Aorta (tissue), 5 donors: ENCODE measurements around the gene PTPRC. TPM values are rescaled to one million over a fixed set of nuclear protein-coding genes. Genes with fewer than 3 reads are reported as not detected.
A peak's percentile ranks its signal among the peaks of the same experiment; 100 is the strongest.

ENCODE experiments used
- ATAC-seq: fragments of 200-7000 bp; cut with Tn5 transposase; one replicate; pipeline ENCODE4 v1.9.1; 2022; ENCODE audit warnings: moderate library complexity; ENCODE audit not compliant: low FRiP score
- DNase-seq, 2 donors: peaks; one replicate each; pipeline ENCODE4 v3.0.0-alpha.2; 2020
- H3K27ac ChIP-seq, 2 donors: one replicate each; pipeline ENCODE4 v1.5.1; 2013; ENCODE audit warnings: low read length in 2 of 2, mild to moderate bottlenecking in 2 of 2, moderate library complexity in 2 of 2, control low read depth in 1 of 2, inconsistent platforms in 1 of 2, low read depth in 1 of 2
- H3K27me3 ChIP-seq, 2 donors: one replicate each; pipeline ENCODE4 v1.6.1; 2013; ENCODE audit warnings: control low read depth in 1 of 2, low read length in 1 of 2, mild to moderate bottlenecking in 1 of 2, moderate library complexity in 1 of 2; ENCODE audit not compliant: insufficient read depth in 2 of 2, control insufficient read depth in 1 of 2
- H3K36me3 ChIP-seq, 2 donors: one replicate each; pipeline ENCODE4 v1.6.1; 2013; ENCODE audit warnings: control low read depth in 1 of 2, low read length in 1 of 2, mild to moderate bottlenecking in 1 of 2; ENCODE audit not compliant: insufficient read depth in 2 of 2, control insufficient read depth in 1 of 2
- H3K4me1 ChIP-seq, 2 donors: one replicate each; pipeline ENCODE4 v1.6.1; 2013; ENCODE audit warnings: low read length in 2 of 2, control low read depth in 1 of 2, mild to moderate bottlenecking in 1 of 2, moderate library complexity in 1 of 2; ENCODE audit not compliant: insufficient read depth in 2 of 2, control insufficient read depth in 1 of 2
- H3K4me3 ChIP-seq, 2 donors: one replicate each; pipeline ENCODE4 v1.5.1; 2013; ENCODE audit warnings: low read length in 2 of 2, control low read depth in 1 of 2, mild to moderate bottlenecking in 1 of 2
- H3K9me3 ChIP-seq: one replicate; pipeline ENCODE4 v1.6.1; 2013; ENCODE audit warnings: mild to moderate bottlenecking, low read length; ENCODE audit not compliant: control insufficient read depth
- WGBS, 2 donors: extraction: QIAGEN DNeasy Blood & Tissue Kit; methylation state at CpG; one replicate each; pipeline ENCODE4 v1.1.7; 2013; 5-methylcytosine and 5-hydroxymethylcytosine counted together
- intact Hi-C, 2 donors: fragments of 100-400 bp; cut with DNase I; formaldehyde crosslinking; loops; one replicate each; pipeline versions ENCODE4 v1.14.2 to v1.15.0; 2022
- polyA plus RNA-seq, 2 donors: library from polyadenylated mRNA; stranded (reverse); fragments of 200-250 nt; gene quantifications; one replicate each; pipeline ENCODE4 v1.2.3, GENCODE V29; 2013
- total RNA-seq, 2 donors: library from RNA; stranded (reverse); fragmentation: NEBNext Ultra II Directional; extraction: Animal tissue kit (Norgen Biotek cat#: 25700); gene quantifications; one replicate each; pipeline ENCODE4 v1.2.1, GENCODE V29; 2021
- donor health status: healthy with polysubstance abuse.
- donor health status: Bipolar disorder and iron deficiency.
- donor health status: DM: no; HTN: no; CAD: no.
- donor health status: DM: no; HTN: no; CAD: no.
- donor health status: DM: yes; HTN: yes; CAD: no.

PTPRC gene
- total and polyA plus RNA-seq, 4 donors, result 1.4 to 89.9 (median 29.7) TPM

GRCh38 chr1:198775606-198776005 is 136.8 kb downstream of the PTPRC start:
- H3K4me1 ChIP-seq, result no peaks in the 10 kb centered on the region
- 74 to 75% methylated on average over 6 of the region's 6 CpGs for WGBS, 2 donors
- ATAC-seq (no peak), DNase-seq (no peak)
- intact Hi-C loops, result no loop called here
- no peaks in the 10 kb centered on the region for H3K27me3 ChIP-seq
- H3K9me3 ChIP-seq, result no peaks in the 10 kb centered on the region
- H3K27ac ChIP-seq, result no peak overlapping the region
- H3K36me3 ChIP-seq, result no peaks in the 10 kb centered on the region
- H3K4me3 ChIP-seq, result no peak overlapping the region

- Histone ChIP-seq H3K9me3 (no peaks in the 10 kb centered on the region), H3K27me3 (no peaks in the 10 kb centered on the region), H3K4me1 (no peaks in the 10 kb centered on the region), H3K27ac (no peak overlapping the region), H3K4me3 (no peak overlapping the region), H3K36me3 (no peaks in the 10 kb centered on the region)
- intact Hi-C loops, result no loop called here
- ATAC-seq (peak; percentile 78), DNase-seq (peak in 1 of 2 donors; percentile 72)
- 86 to 87% methylated on average over 4 of the region's 4 CpGs for WGBS, 2 donors
Observed at GRCh38 chr1:198776602-198777029, 137.8 kb downstream of the PTPRC start.

GRCh38 chr1:198778049-198778448 is 139.2 kb downstream of the PTPRC start:
- no peak overlapping the region for H3K27ac ChIP-seq
- DNase-seq, result peak; percentile 57 to 65
- no peaks in the 10 kb centered on the region for H3K27me3 ChIP-seq
- WGBS, 2 donors, result 71 to 79% methylated on average over 4 of the region's 4 CpGs
- no peaks in the 10 kb centered on the region for H3K4me1 ChIP-seq
- no peak for ATAC-seq
- peaks cover 2% of the 10 kb centered on the region for H3K9me3 ChIP-seq
- no peaks in the 10 kb centered on the region for H3K36me3 ChIP-seq
- intact Hi-C loops, result no loop called here
- H3K4me3 ChIP-seq, result no peak overlapping the region

- Histone ChIP-seq H3K27me3 (no peaks in the 10 kb centered on the region), H3K4me3 (no peak overlapping the region), H3K9me3 (peaks cover 2% of the 10 kb centered on the region), H3K36me3 (no peaks in the 10 kb centered on the region), H3K4me1 (no peaks in the 10 kb centered on the region), H3K27ac (no peak overlapping the region)
- no peak for DNase-seq
- no peak for ATAC-seq
- WGBS, 2 donors, result 64 to 72% methylated on average over 1 of the region's 1 CpG
- intact Hi-C loops, result no loop called here
Observed at GRCh38 chr1:198780376-198780775, 141.5 kb downstream of the PTPRC start.

GRCh38 chr1:198788561-198789064 is 149.8 kb downstream of the PTPRC start:
- intact Hi-C loops, result no loop called here
- ATAC-seq, result no peak

GRCh38 chr1:198793714-198794113 is 154.9 kb downstream of the PTPRC start:
- 75 to 90% methylated on average over 3 of the region's 3 CpGs for WGBS, 2 donors
- Histone ChIP-seq H3K4me3 (no peak overlapping the region), H3K27ac (no peak overlapping the region), H3K9me3 (peaks cover 2% of the 10 kb centered on the region), H3K4me1 (no peaks in the 10 kb centered on the region), H3K36me3 (no peaks in the 10 kb centered on the region), H3K27me3 (no peaks in the 10 kb centered on the region)
- intact Hi-C loops, result no loop called here
- no peak for DNase-seq
- no peak for ATAC-seq

More at GRCh38 chr1:198788561-198789064, 149.8 kb downstream of the PTPRC start:
- no peak overlapping the region for H3K4me3 ChIP-seq
- H3K27me3 ChIP-seq, result no peaks in the 10 kb centered on the region
- no peaks in the 10 kb centered on the region for H3K4me1 ChIP-seq
- H3K27ac ChIP-seq, result no peak overlapping the region
- H3K36me3 ChIP-seq, result no peaks in the 10 kb centered on the region
- DNase-seq, result no peak
- H3K9me3 ChIP-seq, result no peaks in the 10 kb centered on the region
- 53 to 56% methylated on average over 3 of the region's 3 CpGs for WGBS, 2 donors

GRCh38 chr1:198794498-198794897 is 155.7 kb downstream of the PTPRC start:
- no peak for ATAC-seq

GRCh38 chr1:198797656-198798055 is 158.8 kb downstream of the PTPRC start:
- no peak overlapping the region for H3K4me3 ChIP-seq
- H3K27ac ChIP-seq, result no peak overlapping the region
- 94 to 95% methylated on average over 2 of the region's 2 CpGs for WGBS, 2 donors
- no peak for DNase-seq
- H3K36me3 ChIP-seq, result no peaks in the 10 kb centered on the region
- intact Hi-C loops, result no loop called here
- H3K9me3 ChIP-seq, result peaks cover 2% of the 10 kb centered on the region
- no peak for ATAC-seq
- no peaks in the 10 kb centered on the region for H3K4me1 ChIP-seq
- no peaks in the 10 kb centered on the region for H3K27me3 ChIP-seq

More at GRCh38 chr1:198794498-198794897, 155.7 kb downstream of the PTPRC start:
- Histone ChIP-seq H3K27me3 (no peaks in the 10 kb centered on the region), H3K36me3 (no peaks in the 10 kb centered on the region), H3K4me3 (no peak overlapping the region), H3K4me1 (no peaks in the 10 kb centered on the region), H3K9me3 (peaks cover 2% of the 10 kb centered on the region), H3K27ac (no peak overlapping the region)
- intact Hi-C loops, result no loop called here
- DNase-seq, result no peak

- no peak for ATAC-seq
Observed at GRCh38 chr1:198798923-198799386, 160.1 kb downstream of the PTPRC start.

More at GRCh38 chr1:198798923-198799386, 160.1 kb downstream of the PTPRC start:
- WGBS, 2 donors, result 40 to 50% methylated on average over 1 of the region's 1 CpG
- Histone ChIP-seq H3K27ac (no peak overlapping the region), H3K9me3 (peaks cover 2% of the 10 kb centered on the region), H3K4me3 (no peak overlapping the region), H3K36me3 (no peaks in the 10 kb centered on the region), H3K27me3 (no peaks in the 10 kb centered on the region), H3K4me1 (no peaks in the 10 kb centered on the region)
- intact Hi-C loops, result no loop called here
- DNase-seq, result no peak
